Measurements from ENCODE around the gene ACAA1.
"Not testable (repeated sequence)": the region's sequence is repeated elsewhere in the genome, so short reads cannot be mapped to it uniquely, and the experiment has no call there.

The ACAA1 gene

DNA sequence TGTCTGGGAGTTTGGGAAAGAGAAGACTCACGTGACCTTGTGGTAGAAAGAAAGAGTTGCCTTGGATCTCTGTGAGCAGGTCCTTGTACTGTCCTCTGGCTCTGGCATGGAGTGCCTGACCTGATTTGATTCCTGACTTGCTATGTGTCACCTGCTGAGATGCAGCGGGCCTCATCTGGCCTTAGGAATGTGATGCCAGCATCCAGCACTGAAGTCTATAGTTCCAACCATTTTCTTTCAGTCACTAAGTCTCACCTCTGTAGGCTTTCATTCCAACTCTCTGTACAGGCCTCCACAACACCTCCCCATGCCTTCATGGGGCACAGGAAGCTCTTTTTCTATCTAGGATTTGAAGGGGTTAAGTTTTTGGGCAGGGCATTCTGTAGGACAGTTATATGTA lies 16.3 kb upstream of the ACAA1 start:
- no peak for DNase-seq

DNA sequence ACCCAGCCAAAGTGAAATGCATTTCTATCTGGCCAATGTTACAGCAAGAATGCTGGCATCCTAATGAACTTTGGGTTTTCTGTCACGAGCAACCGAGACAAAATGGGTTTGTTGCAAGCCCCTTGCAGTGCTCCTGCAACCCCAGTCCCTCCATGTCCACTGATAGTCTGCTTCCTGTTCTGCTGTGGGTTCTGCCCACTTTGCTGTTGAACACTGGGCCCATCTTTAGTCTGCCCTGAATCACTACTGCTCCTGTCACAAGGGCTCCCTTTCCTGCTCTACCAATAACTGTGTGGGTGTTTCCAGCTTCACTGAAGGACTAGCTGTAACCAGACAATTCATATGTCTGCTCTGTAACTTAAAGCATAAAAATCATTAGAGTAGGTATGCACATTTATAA lies 15.7 kb upstream of the ACAA1 start:
- DNase-seq = no peak

DNA sequence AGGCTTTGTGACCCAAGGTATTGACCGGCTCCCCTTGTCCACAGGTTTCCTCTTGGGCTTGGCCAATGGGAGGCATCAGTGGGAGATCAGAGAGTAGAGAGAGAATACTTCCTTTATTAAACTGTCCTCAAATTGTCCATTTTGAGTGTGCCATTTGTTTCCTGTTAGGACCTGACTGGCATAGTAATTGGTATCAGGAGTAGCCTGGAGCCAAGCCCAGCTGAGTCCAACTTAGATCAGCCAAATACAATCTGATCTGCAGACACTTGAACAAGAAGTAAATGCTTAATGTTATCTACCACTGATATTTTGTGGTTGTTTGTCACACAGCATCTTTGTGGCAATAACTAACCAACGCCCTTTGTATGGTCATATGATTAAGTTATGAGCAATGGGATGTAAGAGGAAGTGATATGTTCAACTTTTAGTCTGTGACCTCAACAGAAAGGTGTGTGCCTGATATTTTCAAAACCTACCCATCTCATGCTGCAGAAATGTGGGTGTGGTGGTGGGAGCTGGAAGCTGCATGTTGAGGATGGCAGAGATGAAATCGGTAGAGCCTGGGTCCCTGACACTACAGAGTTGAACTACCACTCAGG lies 14.8 kb upstream of the ACAA1 start:
- DNase-seq = no peak

DNA sequence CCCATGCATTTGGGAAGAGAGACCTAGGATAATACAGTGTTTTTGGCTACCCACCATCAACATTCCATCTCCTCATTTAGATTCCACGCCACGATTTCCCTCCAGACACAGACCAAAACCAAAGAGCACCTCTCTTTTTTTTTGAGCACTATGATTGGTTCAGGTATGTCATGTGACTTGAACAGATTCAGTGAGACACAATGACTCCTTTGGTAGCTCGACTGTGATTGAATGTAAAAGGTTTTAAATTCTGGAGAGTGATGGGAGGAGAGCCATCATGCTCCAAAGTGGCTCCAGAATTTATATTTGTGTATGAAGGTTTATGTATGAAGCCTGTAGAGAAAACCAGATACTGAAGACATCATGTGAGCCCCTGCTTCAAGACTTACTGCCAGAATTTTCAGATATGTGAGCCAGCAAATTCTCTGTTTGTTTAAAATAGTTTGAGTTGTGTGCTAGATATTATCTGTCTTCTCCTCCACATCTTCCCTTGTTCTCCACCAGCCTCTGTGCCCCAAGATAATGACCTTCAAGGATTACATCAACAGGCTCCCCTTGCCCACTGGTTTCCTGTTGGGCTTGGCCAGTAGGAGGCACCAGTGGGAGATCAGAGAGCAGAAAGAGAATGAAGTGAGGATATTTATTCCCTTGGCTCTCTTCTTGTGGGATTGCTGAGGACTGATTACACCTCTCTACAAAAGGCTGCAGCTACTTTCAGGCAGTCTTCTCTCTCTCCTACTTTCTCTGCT lies 14.0 kb upstream of the ACAA1 start:
- DNase-seq = no peak

DNA sequence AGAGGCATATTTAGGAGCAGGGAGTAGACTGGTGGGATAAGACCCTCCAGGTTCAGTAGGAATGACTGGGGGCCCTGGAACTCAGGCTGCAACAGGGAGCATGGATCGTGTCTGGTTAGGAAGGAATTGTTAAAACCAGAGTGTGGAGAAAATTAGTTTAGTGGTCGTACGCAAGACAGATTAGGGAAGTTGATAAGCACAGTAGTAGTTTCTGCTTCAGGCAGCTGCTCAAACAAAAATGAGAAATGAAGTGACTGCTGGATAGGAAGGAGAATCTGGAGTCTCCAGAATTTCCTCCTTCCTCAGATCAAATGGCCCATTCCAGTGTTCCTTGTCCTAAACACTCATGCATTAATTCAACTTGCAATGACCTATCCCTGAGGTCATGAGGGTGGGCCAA lies 12.8 kb upstream of the ACAA1 start:
- DNase-seq = no peak

DNA sequence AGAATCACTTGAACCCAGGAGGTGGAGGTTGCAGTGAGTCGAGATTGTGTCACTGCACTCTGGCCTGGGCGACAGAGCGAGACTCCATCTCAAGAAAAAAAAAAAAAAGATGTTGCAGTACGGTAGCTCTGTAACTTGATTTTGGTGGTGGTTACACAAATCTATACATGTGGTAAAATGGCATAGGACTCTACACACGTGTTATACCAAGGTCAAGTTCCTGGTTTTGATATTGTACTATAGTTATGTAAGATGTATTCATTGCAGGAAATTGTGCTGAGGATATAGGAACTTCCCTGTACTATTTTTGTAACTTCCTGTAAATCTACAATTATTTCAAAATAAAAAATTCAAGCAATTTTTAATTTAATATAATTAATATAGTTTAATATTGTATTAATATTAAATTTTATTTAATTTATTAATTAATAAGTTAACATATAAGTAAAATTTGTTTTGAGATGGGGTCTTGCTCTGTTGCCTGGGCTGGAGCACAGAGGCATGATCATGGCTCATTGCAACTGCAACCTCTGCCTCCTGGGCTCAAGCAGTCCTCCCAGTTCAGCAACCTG lies 11.5 kb upstream of the ACAA1 start:
- no peak for DNase-seq

DNA sequence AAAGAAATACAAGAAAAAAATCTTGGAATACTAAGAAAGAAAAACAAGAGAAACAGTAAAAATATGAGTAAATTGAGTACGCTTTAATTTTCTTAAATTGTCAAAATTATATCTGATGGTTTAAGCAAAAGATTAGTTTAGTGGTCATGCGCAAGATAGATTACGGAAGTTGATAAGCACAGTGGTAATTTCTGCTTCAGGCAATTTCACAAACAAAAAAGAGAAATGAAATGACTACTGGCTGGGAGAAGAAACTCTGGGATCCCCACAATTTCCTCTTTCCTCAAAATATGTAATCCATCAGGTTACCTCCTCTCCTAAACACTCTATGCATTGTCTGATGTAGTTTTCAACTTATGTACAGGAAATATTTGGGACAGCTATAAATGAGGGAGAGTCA lies 10.5 kb upstream of the ACAA1 start:
- no peak for DNase-seq

DNA sequence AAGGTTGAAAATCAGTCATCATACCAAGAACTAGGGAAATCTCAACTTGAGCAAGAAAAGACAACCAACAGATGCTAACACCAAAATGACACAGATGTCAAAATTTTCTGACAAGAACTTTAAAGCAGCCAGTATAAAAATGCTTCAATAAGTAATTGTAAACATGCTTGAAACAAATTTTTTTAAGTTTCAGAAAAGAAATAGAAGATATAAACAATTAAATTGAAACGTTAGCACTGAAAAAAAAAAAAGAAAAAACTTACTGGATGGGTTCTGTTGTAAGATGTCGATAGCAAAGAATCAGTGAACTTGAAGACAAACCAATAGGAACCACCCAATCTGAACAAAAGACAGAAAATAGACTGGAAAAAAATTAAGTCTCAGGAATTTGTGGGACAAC lies 9.6 kb upstream of the ACAA1 start:
- DNase-seq = no peak

DNA sequence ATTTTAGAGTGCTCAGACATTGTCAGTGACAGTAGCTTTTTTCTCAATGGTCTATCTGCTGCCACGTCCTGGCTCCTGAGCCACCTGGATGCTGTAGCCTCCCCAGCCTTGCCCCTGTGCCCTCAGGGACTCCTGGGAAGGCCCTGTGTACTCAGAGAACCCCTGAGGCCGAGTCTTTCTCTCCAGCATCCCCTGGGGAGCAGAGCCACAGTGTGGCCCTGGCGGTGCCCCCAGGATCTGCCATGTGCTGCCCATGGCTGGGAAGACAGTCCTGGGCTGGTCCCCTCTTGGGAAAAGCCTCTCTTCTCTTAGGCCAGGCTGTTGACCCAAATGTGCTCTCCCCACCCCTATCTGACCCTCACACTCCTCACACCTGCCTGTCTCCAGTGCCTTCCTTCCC lies 6.6 kb upstream of the ACAA1 start:
- DNase-seq = no peak

DNA sequence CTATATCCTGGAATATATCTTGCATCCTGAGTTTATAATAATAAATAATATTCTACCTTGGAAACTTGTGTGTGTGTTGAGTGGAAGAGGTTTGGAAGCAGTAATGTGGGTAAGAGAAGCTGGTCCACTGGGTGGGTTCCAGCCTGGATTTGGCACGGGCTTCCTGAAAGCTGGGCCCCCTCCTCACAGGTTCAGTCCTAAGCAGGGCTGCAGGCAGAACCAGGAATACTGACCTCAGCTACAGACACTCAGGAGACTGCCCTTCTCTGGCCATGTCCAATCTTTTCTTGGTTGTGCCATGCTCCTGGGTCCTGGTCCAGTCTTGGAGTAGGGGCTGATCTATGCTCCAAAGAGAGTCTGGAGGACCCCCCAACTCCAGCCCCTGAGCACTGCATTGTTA lies 6.0 kb upstream of the ACAA1 start:
- no peak for DNase-seq

DNA sequence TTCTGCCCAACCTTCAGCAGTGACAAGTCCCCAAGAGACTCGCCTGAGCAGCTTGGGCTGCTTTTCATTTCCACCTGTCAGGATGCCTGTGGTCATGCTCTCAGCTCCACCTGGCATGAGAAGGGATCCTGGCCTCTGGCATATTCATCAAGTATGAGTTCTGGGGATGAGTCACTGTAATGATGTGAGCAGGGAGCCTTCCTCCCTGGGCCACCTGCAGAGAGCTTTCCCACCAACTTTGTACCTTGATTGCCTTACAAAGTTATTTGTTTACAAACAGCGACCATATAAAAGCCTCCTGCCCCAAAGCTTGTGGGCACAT lies 5.0 kb upstream of the ACAA1 start:
- DNase-seq = no peak

DNA sequence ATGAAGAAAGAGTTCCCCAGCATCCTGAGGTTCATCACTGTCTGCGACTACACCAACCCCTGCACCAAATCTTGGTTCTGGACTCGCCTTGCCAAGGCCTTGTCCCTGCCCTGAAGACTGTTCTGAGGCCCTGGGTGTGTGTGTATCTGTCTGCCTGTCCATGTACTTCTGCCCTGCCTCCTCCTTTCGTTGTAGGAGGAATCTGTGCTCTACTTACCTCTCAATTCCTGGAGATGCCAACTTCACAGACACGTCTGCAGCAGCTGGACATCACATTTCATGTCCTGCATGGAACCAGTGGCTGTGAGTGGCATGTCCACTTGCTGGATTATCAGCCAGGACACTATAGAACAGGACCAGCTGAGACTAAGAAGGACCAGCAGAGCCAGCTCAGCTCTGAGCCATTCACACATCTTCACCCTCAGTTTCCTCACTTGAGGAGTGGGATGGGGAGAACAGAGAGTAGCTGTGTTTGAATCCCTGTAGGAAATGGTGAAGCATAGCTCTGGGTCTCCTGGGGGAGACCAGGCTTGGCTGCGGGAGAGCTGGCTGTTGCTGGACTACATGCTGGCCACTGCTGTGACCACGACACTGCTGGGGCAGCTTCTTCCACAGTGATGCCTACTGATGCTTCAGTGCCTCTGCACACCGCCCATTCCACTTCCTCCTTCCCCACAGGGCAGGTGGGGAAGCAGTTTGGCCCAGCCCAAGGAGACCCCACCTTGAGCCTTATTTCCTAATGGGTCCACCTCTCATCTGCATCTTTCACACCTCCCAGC lies 4.4 kb upstream of the ACAA1 start:
- DNase-seq = no peak

DNA sequence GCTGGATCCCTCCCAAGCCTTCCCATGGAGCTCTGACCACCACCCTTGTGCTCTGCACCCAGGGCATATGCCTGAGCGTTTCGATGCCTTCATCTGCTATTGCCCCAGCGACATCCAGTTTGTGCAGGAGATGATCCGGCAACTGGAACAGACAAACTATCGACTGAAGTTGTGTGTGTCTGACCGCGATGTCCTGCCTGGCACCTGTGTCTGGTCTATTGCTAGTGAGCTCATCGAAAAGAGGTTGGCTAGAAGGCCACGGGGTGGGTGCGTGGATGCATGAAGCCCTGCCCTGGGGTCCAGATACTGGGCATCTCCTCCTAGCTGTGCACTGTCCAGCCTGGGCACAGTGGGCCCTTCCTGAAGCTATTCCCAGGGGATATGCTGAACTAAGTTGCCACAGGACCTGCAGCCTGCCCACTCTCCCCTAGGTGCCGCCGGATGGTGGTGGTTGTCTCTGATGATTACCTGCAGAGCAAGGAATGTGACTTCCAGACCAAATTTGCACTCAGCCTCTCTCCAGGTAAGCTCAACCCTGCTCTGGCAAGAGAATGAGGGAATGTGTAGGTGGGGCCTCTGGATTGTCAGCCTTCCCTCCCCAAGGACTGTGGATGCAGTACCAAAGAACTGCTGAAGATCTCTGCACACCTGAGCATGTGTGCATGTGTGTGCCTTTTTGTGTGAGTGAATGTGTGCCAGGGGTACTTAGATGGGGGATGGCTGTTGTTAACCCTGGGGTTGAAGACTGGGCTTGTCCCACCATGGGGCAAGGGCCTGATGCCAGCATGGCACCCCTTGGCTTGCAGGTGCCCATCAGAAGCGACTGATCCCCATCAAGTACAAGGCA lies 3.6 kb upstream of the ACAA1 start:
- no peak for DNase-seq

DNA sequence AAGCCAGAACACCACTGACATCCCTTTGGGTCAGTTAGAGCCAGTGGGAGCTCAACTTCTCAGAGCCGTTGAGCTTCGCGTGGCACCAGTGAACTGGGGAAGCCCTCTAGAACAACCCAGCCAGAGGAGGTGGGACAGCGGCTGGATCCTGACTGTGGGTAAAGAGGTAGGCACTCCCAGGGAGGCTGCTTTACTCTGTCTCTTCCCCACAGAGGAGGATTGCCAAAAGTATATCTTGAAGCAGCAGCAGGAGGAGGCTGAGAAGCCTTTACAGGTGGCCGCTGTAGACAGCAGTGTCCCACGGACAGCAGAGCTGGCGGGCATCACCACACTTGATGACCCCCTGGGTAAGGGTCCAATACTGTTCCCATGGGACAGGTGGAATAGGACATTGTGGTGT lies 2.7 kb upstream of the ACAA1 start:
- no peak for DNase-seq

DNA sequence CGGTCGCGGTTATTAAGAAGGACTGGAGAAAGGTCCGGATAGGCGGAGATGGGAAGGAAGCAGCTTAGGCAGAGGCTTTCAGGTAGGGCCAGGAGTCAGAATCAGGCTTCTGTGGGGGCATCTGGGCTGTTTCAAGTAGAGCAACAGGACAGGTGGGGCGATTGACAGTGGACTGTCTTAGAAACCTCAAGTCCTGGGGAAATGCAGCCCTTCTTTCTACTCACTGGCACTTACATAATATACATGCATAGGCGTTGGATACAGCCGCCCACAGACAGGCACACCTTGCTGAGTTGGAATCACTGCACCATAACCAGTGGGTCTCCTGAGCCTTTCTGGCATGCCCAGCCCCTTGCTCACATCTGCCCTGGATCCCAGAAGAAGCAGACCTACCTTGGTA lies 2.3 kb upstream of the ACAA1 start:
- DNase-seq = no peak

DNA sequence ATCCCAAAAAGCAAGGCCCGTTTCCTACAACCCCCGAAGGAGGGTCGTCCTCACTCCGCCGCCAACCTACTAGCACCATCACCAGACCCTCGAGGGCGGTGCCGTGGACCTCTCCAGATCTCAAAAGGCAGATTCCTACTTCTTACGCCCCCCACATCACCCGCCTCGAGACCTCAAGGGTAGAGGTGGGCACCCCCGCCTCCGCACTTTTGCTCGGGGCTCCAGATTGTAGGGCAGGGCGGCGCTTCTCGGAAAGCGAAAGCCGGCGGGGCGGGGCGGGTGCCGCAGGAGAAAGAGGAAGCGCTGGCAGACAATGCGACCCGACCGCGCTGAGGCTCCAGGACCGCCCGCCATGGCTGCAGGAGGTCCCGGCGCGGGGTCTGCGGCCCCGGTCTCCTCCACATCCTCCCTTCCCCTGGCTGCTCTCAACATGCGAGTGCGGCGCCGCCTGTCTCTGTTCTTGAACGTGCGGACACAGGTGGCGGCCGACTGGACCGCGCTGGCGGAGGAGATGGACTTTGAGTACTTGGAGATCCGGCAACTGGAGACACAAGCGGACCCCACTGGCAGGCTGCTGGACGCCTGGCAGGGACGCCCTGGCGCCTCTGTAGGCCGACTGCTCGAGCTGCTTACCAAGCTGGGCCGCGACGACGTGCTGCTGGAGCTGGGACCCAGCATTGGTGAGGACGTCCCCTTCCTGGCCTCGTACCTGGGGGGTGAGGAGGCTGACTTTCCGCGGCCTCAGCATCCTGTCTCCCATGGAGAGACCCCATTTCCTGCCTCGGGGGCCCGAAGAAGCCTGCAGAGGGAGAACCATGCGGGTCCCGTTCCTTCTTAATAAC lies 1.6 kb upstream of the ACAA1 start, which contains the start of gene MYD88:
Gene MYD88, plus strand, starts transcription at position 313 of the 842 bp plus-strand sequence. Its CDS starts 40 bp downstream, at position 353.
- peak; percentile 41 for DNase-seq

DNA sequence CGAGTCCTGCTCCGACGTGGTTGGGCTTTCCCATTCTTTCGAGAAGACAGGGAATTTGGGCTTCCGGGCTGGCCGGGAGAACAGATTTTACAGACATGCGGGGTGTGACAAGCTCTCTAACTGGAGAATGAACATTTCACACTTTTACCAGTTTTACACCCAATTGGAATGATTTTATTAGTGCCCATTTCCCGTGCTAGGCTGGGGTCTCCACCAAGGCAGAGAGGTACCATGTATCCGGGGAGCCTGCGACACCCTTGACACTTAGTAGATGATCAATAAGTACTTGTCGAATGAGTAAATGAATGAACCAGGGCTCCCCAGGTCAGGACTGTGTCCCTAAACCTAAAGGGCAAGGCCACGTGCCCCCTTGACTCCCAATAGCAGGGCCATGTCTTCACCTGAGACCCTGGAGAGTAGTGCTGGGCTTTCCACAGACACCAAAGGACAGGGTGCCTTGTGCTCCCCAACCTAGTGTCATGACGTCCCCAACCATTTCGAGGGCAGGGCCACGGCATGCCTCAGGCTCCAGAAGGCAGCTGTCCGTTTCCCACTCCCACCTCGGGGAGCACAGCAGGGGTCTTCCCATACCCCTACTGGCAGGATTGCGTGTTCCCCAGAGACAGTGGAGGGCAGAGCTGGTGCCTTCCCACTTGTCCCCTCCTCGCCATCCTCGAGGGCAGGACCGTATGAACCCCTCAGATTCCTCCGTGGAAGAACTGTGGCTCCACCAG lies 855 bp upstream of the ACAA1 start:
- peak; percentile 66 for DNase-seq

DNA sequence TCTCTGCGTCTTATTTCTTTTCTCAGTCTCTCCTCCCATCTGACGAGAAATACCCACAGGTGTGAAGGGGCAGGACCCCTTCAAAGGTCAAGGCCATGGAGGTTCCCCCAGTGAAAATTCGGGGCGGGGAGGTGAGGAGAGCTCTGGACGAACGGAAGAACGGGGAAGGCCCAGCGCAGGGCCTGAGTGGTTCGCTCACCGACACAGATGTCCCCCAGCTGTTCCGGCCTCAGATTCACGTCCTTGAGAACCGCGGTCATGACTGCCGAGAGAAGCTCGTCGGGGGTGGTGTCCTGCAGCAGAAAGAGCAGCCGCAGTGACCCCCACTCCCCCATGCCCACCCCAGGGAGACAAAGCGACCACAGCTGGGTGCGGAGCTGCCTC lies 542 bp downstream of the ACAA1 start:
- no peak for DNase-seq

DNA sequence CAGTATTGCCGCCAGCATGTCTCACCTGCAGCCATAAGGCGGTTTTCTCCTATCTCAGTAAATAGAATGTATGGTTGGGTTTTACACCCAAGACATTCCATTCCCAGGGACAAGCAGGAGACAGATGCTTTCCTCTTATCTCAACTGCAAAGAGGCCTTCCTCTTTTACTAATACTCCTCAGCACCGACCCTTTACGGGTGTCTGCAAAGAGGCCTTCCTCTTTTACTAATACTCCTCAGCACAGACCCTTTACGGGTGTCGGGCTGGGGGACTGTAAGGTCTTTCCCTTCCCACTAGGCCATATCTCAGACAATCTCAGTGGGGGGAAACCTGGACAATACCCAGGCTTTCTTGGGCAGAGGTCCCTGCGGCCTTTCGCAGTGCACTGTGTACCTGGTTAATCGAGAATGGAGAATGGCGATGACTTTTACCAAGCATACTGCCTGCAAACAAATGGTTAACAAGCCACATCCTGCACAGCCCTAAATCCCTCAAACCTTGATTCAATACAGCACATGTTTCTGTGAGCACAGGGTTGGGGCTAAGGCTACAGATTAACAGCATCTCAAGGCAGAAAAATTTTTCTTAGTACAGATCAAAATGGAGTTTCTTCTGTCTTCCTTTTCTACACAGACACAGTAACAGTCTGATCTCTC lies 1.2 kb downstream of the ACAA1 start:
- DNase-seq = not testable (repeated sequence)

DNA sequence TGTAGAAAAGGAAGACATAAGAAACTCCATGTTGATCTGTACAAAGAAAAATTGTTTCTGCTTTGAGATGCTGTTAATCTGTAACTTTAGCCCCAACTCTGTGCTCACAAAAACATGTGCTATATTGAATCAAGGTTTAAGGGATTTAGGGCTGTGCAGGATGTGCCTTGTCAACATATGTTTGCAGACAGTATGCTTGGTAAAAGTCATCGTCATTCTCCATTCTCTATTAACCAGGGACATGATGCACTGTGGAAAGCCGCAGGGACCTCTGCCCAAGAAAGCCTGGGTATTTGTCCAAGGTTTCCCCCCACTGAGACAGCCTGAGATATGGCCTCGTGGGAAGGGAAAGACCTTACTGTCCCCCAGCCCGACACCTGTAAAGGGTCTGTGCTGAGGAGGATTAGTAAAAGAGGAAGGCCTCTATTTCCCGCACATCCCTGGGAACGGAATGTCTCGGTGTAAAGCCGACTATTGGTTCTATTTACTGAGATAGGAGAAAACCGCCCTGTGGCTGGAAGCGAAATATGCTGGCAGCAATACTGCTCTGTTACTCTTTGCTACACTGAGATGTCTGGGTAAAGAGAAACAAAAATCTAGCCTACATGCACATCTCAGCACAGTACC lies 2.3 kb downstream of the ACAA1 start:
- DNase-seq = not testable (repeated sequence)
